ENCODE results near the gene MIER1.

- TF ChIP-seq CTCF (IDR thresholded peaks at IDR 0.05) (no peak), ZFX (IDR thresholded peaks at IDR 0.05; ENCODE audit: borderline replicate concordance) (no peak)
Measured at GRCh38 chr1:67009792-67010191, 85.0 kb downstream of the MIER1 start.

Measured in 22Rv1 (cell line).